Suprapubic skin (tissue), 3 donors: ENCODE data around the gene SLC35G1.

Source experiments
- POLR2AphosphoS5 ChIP-seq, 3 donors: sonication (generic); formaldehyde crosslinking; IDR thresholded peaks; one replicate each; pipeline ENCODE4 v1.6.1; 2017; ENCODE audit warnings: antibody characterized with exemption in 3 of 3
- TF ChIP-seq, protein P1 (sequence below), 2 donors: fragments of 200-600 bp in 1 of 2; fragments of 450-650 bp in 1 of 2; sonication (generic) in 1 of 2; IDR thresholded peaks; one replicate each; pipeline ENCODE4 v1.5.1; 2016 to 2019; ENCODE audit warnings: antibody characterized with exemption in 2 of 2, mild to moderate bottlenecking in 1 of 2, moderate library complexity in 1 of 2

DNA sequence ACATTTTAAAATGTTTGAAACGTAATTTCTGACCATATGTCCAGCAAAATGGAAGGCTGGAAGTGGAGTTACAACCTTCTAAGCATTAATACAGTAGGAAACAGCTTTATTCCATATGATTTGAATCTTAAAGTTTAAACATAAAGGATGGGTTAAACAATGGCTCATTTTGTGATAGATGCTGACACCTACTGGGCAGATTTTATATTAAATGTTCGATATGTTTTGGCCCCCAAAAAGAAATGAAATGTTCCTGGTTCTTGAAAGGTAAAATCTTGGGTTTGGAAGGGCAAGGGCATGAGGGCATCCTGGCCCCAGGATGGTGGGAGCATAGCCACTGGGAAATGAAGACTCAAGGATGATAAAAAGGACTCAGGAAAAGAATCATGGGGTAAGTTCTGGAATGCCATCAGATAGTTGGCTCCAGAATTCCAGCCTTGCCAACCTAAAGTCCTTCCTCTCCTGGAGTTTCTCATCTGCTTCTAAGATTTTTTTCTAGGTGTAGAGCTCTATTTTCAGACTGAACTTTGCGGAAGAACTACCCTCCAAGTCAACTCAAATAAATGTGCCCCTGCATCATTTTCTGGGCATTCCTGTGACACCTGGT is 34.6 kb upstream of the SLC35G1 start:
- TF ChIP-seq, protein P1, sequence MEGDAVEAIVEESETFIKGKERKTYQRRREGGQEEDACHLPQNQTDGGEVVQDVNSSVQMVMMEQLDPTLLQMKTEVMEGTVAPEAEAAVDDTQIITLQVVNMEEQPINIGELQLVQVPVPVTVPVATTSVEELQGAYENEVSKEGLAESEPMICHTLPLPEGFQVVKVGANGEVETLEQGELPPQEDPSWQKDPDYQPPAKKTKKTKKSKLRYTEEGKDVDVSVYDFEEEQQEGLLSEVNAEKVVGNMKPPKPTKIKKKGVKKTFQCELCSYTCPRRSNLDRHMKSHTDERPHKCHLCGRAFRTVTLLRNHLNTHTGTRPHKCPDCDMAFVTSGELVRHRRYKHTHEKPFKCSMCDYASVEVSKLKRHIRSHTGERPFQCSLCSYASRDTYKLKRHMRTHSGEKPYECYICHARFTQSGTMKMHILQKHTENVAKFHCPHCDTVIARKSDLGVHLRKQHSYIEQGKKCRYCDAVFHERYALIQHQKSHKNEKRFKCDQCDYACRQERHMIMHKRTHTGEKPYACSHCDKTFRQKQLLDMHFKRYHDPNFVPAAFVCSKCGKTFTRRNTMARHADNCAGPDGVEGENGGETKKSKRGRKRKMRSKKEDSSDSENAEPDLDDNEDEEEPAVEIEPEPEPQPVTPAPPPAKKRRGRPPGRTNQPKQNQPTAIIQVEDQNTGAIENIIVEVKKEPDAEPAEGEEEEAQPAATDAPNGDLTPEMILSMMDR (IDR thresholded peaks at IDR 0.05) = no peak
- TF ChIP-seq POLR2AphosphoS5 (IDR thresholded peaks at IDR 0.05) = no peak
